HepG2 (cell line): Measurements from ENCODE around the gene ART1. TPM values are rescaled to one million over a fixed set of nuclear protein-coding genes. Genes with fewer than 3 reads are reported as not detected.
"Not testable (repeated sequence)": the region's sequence is repeated elsewhere in the genome, so short reads cannot be mapped to it uniquely, and the experiment has no call there.

Experiments used
- ATAC-seq: fragments of 200-7000 bp; cut with Tn5 transposase; 3 replicates; pipeline ENCODE4 v1.9.1; 2020; ENCODE audit warnings: mild to moderate bottlenecking, moderate library complexity
- BruUV-seq: library from RNA; stranded (reverse); fragments of 400-500 nt; replicated peaks from 2 replicates; lab custom pipeline; 2021; lab: Mats Ljungman, UMichigan
- CTCF ChIA-PET: fragments of 300-600 bp; formaldehyde crosslinking; extraction: SDS; loops from one replicate; lab custom pipeline; 2021; ENCODE audit warnings: low total read pairs, inconsistent platforms, low intra/inter-chr PET ratio; lab: Yijun Ruan, JAX
- POLR2A ChIA-PET: fragments of 350-600 bp; sonication (Branson Sonifier 250); formaldehyde crosslinking; loops from one replicate; lab custom pipeline; 2020; ENCODE audit warnings: antibody characterized with exemption, inconsistent platforms; lab: Yijun Ruan, JAX
- DNase-seq: peaks from one replicate; pipeline ENCODE4 v3.0.0-alpha.2; 2015; ENCODE audit warnings: low spot score
- FAIRE-seq: peaks from 3 replicates; lab custom pipeline; 2011; peaks lifted over from hg19 to GRCh38; lab: Jason Lieb, UNC
- H2AFZ ChIP-seq: one replicate; pipeline ENCODE4 v1.6.1; 2011; ENCODE audit warnings: low read length, inconsistent platforms
- H3K27ac ChIP-seq: fragments of 300-600 bp; 3 replicates; pipeline ENCODE4 v1.8.0; 2011; ENCODE audit warnings: mixed run types, mild to moderate bottlenecking, mixed read lengths, low read length, inconsistent platforms; ENCODE audit not compliant: insufficient read depth; ENCODE audit errors: extremely low read length
- H3K27me3 ChIP-seq, 2 experiments: fragments of 200-600 bp in 1 of 2; 2 replicates in 1 of 2; 3 replicates in 1 of 2; pipeline versions ENCODE4 v1.6.0 to v1.8.0; 2011; ENCODE audit warnings: low read length in 2 of 2, mild to moderate bottlenecking in 2 of 2, moderate library complexity in 2 of 2, inconsistent platforms in 1 of 2; ENCODE audit not compliant: insufficient read depth in 2 of 2, control insufficient read depth in 1 of 2
- H3K36me3 ChIP-seq, 2 experiments: fragments of 200-600 bp in 1 of 2; replicated peaks in 1 of 2; 2 replicates in 1 of 2; 3 replicates in 1 of 2; pipeline versions ENCODE4 v1.5.1 to v1.8.0; 2011; ENCODE audit warnings: low read length in 2 of 2, inconsistent platforms in 1 of 2; ENCODE audit not compliant: insufficient read depth in 2 of 2, control insufficient read depth in 1 of 2
- H3K4me1 ChIP-seq: 2 replicates; pipeline ENCODE4 v1.5.1; 2012; ENCODE audit warnings: low read length, inconsistent platforms; ENCODE audit not compliant: insufficient read depth
- H3K4me2 ChIP-seq: 2 replicates; pipeline ENCODE4 v1.6.0; 2011; ENCODE audit warnings: low read depth, low read length, inconsistent platforms
- H3K4me3 ChIP-seq, 3 experiments: fragments of 200-600 bp in 1 of 3; sonication (generic), shearing (Covaris generic) in 1 of 3; replicated peaks in 1 of 3; 2 replicates each; pipeline ENCODE4 v1.5.1; 2011 to 2016; ENCODE audit warnings: low read length in 3 of 3, inconsistent platforms in 2 of 3, low read depth in 2 of 3, mild to moderate bottlenecking in 2 of 3, control low read depth in 1 of 3, mixed read lengths in 1 of 3; ENCODE audit not compliant: insufficient read depth in 1 of 3
- H3K79me2 ChIP-seq: one replicate; pipeline ENCODE4 v1.6.1; 2011; ENCODE audit warnings: low read length, inconsistent platforms; ENCODE audit not compliant: insufficient read depth
- H3K9ac ChIP-seq: 2 replicates; pipeline ENCODE4 v1.6.0; 2011; ENCODE audit warnings: mild to moderate bottlenecking, low read depth, low read length, inconsistent platforms; ENCODE audit not compliant: insufficient read depth
- H3K9me3 ChIP-seq: 2 replicates; pipeline ENCODE4 v1.5.1; 2012; ENCODE audit warnings: mild to moderate bottlenecking, low read length
- H4K20me1 ChIP-seq: 2 replicates; pipeline ENCODE4 v1.6.0; 2011; ENCODE audit warnings: inconsistent platforms, mild to moderate bottlenecking, low read length, moderate library complexity; ENCODE audit not compliant: insufficient read depth
- HDAC1 ChIP-seq: sonication (generic); formaldehyde crosslinking; IDR thresholded peaks from 2 replicates; pipeline ENCODE4 v1.5.1; 2020; ENCODE audit warnings: mild to moderate bottlenecking, missing genetic modification reagents
- HDAC2 ChIP-seq: sonication (generic); formaldehyde crosslinking; IDR thresholded peaks from 2 replicates; pipeline ENCODE4 v1.4.0; 2020; ENCODE audit warnings: missing genetic modification reagents
- HOXA9 ChIP-seq: sonication (generic); formaldehyde crosslinking; IDR thresholded peaks from 2 replicates; pipeline ENCODE4 v1.8.1; 2022; ENCODE audit warnings: missing genetic modification reagents, mild to moderate bottlenecking, moderate library complexity, borderline replicate concordance
- POLR2G ChIP-seq: fragments of 200-400 bp; formaldehyde crosslinking; IDR thresholded peaks from 2 replicates; pipeline ENCODE4 v1.6.1; 2018; ENCODE audit warnings: mild to moderate bottlenecking, low read depth, low read length, moderate library complexity
- TEAD3 ChIP-seq: optimal IDR thresholded peaks from 2 replicates; pipeline ENCODE3; 2016; ENCODE audit warnings: borderline replicate concordance
- WGBS: methylation state at CpG from one replicate; pipeline ENCODE4 v1.1.6; 2017; ENCODE audit warnings: low lambda C conversion rate; 5-methylcytosine and 5-hydroxymethylcytosine counted together
- in situ Hi-C: cut with HindIII; loops from 2 replicates; pipeline ENCODE4 v1.10.0; 2017; ENCODE audit warnings: low pct_unique_long_range_greater_than_20kb; ENCODE audit not compliant: extremely low pct_ligation_motif_present
- intact Hi-C: fragments of 100-400 bp; cut with micrococcal nuclease; formaldehyde crosslinking; loops from one replicate; pipeline ENCODE4 v1.10.0; 2022; ENCODE audit not compliant: unreplicated experiment
- polyA plus RNA-seq, 8 experiments: library from polyadenylated mRNA; depleted of rRNA in 3 of 8; stranded (reverse) in 7 of 8; unstranded in 1 of 8; fragments of >200 nt; fragmentation: Illumina TruSeq in 4 of 8; extraction: Trizol in 4 of 8; gene quantifications; 2 replicates each; pipeline versions ENCODE4 v1.2.1 to v1.2.3, GENCODE V29; 2011 to 2016; ENCODE audit warnings: low read depth in 4 of 8, missing spikeins in 1 of 8, mixed read lengths in 1 of 8; ENCODE audit not compliant: insufficient read depth in 1 of 8
- total RNA-seq, 5 experiments: library from RNA; depleted of rRNA; stranded (reverse); fragments of >200 nt; fragmentation: Illumina TruSeq; extraction: Trizol; gene quantifications; 2 replicates each; pipeline ENCODE4 v1.2.3, GENCODE V29; 2016; ENCODE audit warnings: low read depth in 1 of 5
- TF ChIP-seq, protein P1 (sequence below): IDR thresholded peaks from 2 replicates; pipeline ENCODE4 v1.6.1; 2012; ENCODE audit warnings: low read length, improper control_type of control experiment

The ART1 gene
- total and polyA plus RNA-seq, 2 of the 13 experiments (the other 11 are each of a cell fraction or from before 2014, with no cell fraction given) = not detected

DNA sequence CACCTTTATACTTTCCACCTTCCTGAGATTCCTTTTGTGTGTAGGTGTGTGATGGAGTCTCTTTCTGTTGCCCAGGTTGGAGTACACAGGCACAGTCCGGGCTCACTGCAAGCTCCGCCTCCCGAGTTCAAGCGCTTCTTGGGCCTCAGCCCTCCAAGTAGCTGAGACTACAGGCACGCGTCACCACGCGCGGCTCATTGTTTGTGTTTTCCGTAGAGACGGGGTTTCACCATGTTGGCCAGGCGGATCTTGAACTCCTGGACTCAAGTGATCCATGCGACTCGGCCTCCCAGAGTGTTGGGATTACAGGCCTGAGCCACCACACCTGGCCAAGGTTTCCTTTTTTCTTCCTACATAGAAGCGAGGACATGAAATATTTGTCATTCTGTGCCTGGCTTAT is 47.2 kb upstream of the ART1 start:
- BruUV-seq, H4K20me1 ChIP-seq, CTCF ChIA-PET, H3K27me3 ChIP-seq, H3K4me1 ChIP-seq, DNase-seq, H2AFZ ChIP-seq, H3K79me2 ChIP-seq, H3K36me3 ChIP-seq, FAIRE-seq, H3K4me2 ChIP-seq, H3K9me3 ChIP-seq, POLR2A ChIA-PET, intact Hi-C loops, ATAC-seq, H3K9ac ChIP-seq, in situ Hi-C loops, H3K27ac ChIP-seq, H3K4me3 ChIP-seq: not testable (repeated sequence)
- 52% methylated on average over 15 of the region's 15 CpGs for WGBS

DNA sequence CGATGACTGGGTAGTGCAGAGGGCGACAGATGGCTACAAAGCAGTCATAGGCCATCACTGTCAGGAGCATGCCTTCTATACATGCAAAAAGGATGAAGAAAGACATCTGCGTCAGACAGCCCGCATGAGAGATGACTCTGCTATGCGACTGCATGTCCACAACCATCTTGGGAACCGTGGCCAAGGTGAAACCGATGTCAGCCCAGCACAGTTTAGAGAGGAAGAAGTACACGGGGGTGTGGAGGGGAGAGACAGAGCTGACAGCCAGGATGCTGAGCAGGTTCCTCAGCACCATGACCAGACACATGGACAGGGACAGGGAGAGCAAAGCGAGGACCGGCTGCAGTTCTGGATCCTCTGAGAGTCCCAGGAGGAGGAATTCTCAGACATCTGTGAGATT is 44.7 kb upstream of the ART1 start:
- POLR2A ChIA-PET, BruUV-seq, FAIRE-seq, ATAC-seq, in situ Hi-C loops, H3K36me3 ChIP-seq, H3K4me1 ChIP-seq, DNase-seq, H3K79me2 ChIP-seq, H3K9ac ChIP-seq, CTCF ChIA-PET, H3K4me2 ChIP-seq, H3K9me3 ChIP-seq, H2AFZ ChIP-seq, H3K4me3 ChIP-seq, H4K20me1 ChIP-seq, H3K27ac ChIP-seq: not testable (repeated sequence)
- WGBS = 29% methylated on average over 10 of the region's 10 CpGs
- intact Hi-C loops = loop anchor here (10.0 kb wide), 1 partner anchor 145 kb away; no protein-coding TSS in a partner anchor
- H3K27me3 ChIP-seq = peaks cover 1 to 13% of the 10 kb centered on the region in 2 experiments; a peak in 3 of 5 replicates

DNA sequence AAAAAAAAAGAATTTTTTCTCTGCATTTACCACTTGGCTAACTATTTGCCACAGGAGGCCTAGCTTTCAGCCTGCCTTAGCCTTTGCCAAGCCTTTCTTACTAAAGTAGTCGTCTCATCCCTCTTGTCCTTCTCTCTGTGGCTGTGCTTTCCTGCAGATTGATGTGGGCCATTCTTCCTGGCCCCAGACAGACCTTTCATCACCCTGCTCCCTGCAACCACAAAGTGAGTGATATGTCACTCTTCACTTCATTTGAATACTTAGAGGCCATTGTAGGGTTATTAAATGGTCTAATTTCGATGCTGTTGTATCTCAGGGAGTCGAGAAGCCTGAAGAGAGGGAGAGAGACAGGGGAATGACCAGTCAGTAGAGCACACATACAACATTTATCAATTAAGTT is 40.8 kb upstream of the ART1 start:
- H3K27ac ChIP-seq = no peak overlapping the region
- DNase-seq (no peak), FAIRE-seq (no peak), ATAC-seq (no peak)
- H3K79me2 ChIP-seq = no peaks in the 10 kb centered on the region
- POLR2A ChIA-PET = no interaction called here
- H3K36me3 ChIP-seq = no peaks in the 10 kb centered on the region
- TF ChIP-seq HOXA9 (CRISPR knock-in tag) (no peak), HDAC2 (CRISPR knock-in tag) (no peak), HDAC1 (CRISPR knock-in tag) (no peak), POLR2G (no peak), TEAD3 (CRISPR knock-in tag) (no peak)
- TF ChIP-seq, protein P1, sequence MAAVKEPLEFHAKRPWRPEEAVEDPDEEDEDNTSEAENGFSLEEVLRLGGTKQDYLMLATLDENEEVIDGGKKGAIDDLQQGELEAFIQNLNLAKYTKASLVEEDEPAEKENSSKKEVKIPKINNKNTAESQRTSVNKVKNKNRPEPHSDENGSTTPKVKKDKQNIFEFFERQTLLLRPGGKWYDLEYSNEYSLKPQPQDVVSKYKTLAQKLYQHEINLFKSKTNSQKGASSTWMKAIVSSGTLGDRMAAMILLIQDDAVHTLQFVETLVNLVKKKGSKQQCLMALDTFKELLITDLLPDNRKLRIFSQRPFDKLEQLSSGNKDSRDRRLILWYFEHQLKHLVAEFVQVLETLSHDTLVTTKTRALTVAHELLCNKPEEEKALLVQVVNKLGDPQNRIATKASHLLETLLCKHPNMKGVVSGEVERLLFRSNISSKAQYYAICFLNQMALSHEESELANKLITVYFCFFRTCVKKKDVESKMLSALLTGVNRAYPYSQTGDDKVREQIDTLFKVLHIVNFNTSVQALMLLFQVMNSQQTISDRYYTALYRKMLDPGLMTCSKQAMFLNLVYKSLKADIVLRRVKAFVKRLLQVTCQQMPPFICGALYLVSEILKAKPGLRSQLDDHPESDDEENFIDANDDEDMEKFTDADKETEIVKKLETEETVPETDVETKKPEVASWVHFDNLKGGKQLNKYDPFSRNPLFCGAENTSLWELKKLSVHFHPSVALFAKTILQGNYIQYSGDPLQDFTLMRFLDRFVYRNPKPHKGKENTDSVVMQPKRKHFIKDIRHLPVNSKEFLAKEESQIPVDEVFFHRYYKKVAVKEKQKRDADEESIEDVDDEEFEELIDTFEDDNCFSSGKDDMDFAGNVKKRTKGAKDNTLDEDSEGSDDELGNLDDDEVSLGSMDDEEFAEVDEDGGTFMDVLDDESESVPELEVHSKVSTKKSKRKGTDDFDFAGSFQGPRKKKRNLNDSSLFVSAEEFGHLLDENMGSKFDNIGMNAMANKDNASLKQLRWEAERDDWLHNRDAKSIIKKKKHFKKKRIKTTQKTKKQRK = no peak
- H2AFZ ChIP-seq = no peak overlapping the region
- BruUV-seq = no TSS peak
- no peaks in the 10 kb centered on the region for H3K4me1 ChIP-seq
- no peaks in the 10 kb centered on the region for H4K20me1 ChIP-seq
- H3K4me3 ChIP-seq = no peak overlapping the region
- CTCF ChIA-PET = no interaction called here
- no peak overlapping the region for H3K9ac ChIP-seq
- H3K4me2 ChIP-seq = no peak overlapping the region
- peaks cover 1 to 13% of the 10 kb centered on the region in 2 experiments; a peak in 3 of 5 replicates for H3K27me3 ChIP-seq
- 0% methylated on average over 3 of the region's 3 CpGs for WGBS
- intact Hi-C loops = loop anchor here (10.0 kb wide), 1 partner anchor 149 kb away; no protein-coding TSS in a partner anchor
- in situ Hi-C loops = no loop called here
- H3K9me3 ChIP-seq = no peaks in the 10 kb centered on the region
